HCEC 1CT (cell line): ENCODE results near the gene ARMC2.
"Not testable (repeated sequence)": the region's sequence is repeated elsewhere in the genome, so short reads cannot be mapped to it uniquely, and the experiment has no call there.

Experiments used
- DNase-seq: peaks from one replicate; pipeline ENCODE4 v3.0.0-alpha.2; 2017

Gene ARMC2

DNA sequence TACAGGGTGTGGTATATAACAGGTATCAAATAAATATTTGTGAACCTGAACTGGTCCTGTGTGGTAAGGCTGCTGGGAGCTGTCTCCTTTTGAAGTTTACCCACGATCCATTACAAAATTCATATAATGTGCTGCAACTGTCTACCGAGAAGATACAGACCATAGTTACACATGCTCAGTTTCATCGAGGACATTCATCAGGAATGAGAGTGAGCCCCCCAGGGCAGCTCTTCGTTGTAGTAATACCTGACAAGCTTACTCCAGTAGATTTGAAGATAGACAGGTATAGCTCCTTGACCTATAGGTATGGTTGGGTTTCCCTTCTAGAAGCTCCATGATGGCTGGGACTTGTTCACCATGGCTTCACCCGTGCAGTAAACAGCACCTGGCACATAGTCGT, 25.7 kb downstream of the ARMC2 start:
- DNase-seq = no peak

DNA sequence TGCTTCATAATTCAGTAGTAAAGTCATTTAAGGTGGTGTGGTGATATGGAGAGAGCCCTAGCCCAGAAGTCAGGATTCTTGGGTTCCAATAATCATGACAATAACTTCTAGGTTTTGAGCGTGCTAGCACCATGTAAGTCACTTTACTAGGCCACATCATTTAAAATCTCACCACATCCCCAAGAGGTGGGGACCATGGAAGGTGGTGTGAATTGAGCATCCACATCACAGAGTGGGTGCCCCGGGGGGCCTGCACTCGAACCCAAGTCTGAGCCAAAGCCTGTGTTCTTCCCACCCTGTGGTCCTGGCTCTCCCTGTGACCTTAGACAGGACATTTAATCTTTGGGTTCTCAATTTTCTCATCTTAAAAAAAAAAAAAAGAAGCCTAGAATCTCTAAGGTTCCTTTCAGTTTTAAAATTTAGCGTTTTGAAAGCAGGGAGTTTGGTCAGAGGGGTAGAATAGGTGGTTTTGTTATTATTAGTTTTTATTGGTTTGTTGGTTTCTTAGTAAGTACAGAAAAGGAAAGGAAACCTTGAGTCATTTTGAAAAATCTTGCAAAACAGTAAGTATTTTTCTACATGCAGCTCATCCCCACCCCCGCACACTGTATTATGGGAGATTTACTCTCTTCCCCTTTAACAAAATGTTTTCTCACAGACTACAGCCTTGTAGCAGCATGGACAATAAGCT, 26.4 kb downstream of the ARMC2 start:
- peak; percentile 62 for DNase-seq

DNA sequence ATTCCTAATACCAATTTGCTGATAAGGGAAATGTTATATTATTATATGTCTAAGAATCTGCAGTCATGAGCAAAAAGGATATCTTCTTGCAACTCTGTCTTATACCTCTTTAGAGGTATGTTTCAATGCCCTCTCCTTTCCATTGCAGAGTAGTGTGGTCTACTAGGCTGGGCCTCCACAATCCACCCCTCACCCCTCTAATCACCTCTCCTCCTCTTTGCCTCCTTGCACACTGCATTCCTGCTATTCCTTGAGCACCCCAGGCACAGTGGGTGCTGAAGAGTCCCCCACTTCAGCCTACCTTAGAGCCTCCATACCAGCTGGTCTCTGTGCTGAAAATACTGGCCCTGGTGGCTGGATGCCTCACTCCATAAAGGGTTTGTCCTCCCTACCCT, 26.9 kb downstream of the ARMC2 start:
- no peak for DNase-seq

DNA sequence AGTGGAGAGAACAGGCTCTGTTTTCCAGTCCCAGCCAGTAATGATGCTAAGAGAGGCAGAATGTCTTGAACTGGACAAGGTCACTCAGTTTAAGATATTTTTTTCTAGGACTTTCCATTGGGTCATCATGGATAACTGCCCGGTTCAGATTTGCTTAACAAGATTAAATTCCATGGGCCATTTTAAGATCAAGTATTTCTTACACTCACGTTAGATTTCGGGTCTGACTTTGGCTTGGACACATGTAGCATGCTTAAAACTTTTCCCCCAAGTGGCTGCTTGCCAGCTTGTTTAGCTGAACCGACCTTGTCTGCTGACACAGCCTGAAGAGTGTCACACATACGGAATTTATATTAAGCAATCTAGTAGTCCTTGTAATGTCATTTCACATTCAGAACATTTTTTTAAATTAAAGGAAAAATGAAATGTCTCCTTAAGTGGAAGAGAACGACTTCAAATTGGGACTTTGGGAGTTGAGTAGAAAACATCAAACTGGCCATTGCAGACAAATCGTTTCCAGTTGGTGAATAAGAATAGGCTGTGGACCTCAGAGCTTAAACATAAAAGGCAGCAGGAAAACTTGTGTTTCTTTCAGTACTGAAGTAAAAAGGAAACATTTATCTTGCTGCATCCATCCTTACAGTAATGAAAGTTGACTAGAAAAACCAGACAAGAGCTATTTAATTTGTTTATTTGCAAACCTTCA, 29.0 kb downstream of the ARMC2 start:
- peak; percentile 84 for DNase-seq

DNA sequence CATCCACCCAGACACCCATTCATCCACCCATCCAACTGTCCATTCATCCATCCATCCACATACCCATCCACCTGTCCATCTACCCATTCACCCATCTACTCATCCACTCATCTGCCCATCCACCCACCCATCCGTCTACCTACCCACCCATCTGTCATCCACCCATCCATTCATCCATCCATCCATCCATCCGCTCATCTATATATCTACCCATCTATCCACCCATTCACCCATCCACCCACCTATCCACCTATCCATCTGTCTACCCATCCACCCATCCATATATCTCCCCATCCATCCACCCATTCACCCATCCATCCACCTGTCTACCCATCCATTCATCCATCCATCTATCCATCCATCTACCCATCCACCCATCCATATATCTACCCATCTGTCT, 30.7 kb downstream of the ARMC2 start:
- DNase-seq = no peak

DNA sequence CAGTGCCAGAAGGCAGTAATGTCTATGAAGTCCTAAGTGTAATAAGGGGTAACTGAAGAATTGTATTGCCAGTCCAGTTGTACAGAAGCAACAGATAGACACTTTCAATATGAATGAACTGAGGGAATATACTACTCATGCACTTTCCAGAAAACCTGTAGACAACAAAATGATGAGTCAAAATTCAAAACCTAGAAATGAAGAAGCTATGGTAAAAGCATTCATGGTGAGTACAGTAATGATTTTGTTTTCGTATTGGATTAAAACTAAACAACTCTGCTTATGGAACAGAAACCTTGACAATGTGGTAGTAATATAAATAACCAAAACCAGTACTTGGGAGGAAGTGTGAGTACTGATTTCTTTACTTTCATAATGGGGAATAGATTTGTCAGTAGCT, 35.0 kb downstream of the ARMC2 start:
- DNase-seq = no peak

DNA sequence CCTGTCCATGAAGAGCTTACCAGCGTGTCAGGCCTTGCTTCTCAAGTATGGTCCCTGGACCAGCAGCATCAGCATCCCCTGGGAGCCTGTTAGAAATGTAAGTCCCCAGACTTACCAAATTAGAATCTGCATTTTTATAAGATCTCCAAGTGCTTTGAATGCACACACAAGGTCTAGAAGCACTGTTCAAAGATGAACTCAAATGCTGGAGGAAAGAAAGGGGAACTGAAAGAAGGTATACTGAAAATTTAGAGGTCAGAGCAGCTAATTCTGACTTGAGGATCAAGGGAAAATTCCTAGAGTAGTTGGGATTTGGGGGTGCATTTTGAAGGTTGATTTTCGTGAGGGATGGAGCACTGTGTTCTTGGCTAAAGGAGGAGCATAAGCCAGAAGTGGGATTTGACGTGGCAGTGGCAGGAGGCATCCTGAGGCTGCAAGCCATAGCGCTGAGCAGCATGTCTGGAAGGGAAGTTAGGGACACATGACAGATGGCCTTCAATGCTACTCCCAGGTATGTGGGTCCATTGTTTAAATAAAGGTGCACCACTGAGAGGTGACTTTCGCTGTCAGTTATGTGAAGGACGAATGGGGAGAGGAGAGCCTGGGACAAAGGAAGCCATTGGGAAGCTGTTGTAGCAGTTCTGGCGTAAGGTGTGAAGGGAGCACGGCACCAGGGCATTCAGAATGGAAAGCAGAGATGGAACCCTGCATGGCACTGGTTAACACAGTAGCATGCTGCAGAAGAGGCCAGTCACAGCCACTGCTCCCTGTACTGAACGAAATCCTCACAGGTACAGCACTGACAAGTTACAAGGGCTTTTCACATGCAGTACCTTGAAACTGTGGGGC, 36.2 kb downstream of the ARMC2 start:
- no peak for DNase-seq

DNA sequence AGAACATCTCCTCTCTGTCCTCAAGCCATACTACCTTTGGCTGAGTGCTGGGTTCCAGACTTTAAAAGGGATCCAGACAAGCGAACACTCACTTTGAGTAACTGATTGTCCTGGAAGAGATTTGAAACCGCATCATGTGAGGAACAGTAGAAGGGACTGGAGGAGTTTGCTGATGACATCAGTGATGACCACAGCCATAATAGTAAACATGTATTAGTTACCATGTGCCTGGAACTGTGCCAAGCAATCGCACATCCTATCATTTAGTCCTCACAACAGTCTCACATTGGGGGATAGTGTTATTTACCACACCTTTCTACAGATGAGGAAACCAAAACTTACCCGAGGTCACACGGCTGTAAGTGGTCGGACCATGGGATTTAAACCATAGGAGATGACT, 39.8 kb downstream of the ARMC2 start:
- DNase-seq = no peak

DNA sequence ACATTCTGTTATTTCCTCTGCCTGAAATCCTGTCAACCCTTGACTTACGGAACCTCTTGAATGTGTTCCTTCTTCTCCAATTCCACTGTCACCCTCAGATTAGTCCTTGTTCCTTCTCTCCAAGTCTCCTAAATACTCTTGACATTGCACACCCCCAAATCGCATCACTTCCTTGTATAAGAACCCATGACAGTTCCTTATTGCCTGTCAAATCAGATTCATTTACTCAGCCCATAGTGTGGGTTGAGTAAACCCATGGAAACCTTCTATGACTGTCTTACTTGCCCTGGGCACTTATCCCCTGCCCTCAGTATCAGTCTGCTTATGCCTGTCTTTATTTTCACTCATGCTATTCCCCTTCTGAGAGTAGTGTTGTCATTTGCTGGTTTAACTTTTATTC, 40.5 kb downstream of the ARMC2 start:
- DNase-seq = no peak

DNA sequence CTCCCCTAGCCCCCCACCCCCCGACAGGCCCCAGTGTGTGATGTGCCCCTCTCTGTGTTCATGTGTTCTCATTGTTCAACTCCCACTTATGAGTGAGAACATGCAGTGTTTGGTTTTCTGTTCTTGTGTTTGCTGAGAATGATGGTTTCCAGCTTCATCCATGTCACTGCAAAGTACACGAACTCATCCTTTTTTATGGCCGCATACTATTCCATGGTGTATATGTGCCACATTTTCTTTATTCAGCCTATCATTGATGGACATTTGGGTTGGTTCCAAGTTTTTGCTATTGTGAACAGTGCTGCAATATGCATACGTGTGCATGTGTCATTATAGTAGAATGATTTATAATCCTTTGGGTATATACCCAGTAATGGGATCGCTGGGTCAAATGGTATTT, 42.7 kb downstream of the ARMC2 start:
- not testable (repeated sequence) for DNase-seq

DNA sequence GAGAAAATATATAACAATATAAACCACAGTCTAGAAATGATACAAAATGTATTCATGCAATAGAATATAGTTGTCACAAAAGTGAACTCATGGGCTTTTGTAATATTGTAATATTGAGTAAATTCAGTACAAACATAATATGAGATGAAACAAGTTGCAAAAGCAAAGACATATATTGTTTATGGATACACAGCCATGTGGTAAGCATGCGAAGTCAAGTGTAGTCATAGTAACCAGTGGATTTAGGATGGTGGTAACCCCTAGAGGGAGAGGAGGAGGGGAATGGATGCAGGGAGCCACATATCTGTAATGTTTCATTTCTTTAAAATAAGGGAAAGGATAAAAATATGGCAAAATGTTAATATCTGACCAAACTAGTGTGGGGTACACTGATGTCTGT, 47.3 kb downstream of the ARMC2 start:
- peak; percentile 69 for DNase-seq

DNA sequence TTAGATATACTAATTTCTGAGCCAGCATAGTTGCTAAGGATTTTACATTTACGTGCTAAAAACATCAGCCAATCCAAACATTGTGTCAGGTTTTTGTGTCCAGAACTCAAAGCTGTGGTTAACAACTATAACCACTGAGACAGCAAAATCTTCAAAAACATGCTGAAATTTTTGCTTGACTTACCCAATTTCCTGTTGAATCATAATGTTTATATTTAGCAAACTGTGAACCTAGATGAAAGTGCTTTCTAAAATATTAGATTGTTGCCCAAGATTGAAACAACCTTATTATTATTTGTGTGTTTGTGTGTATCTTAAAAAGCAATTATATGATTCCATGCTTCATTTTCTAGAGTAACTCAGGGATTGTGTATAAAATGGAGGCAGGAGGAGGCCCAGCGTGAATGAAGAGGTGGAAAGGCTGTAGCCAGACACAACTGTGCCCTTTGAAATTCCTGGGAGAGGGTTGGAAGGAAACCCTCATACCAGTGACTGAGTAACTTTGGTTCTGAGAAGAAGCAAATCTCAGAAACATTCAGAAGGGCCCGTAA, 48.0 kb downstream of the ARMC2 start:
- DNase-seq = peak; percentile 90

DNA sequence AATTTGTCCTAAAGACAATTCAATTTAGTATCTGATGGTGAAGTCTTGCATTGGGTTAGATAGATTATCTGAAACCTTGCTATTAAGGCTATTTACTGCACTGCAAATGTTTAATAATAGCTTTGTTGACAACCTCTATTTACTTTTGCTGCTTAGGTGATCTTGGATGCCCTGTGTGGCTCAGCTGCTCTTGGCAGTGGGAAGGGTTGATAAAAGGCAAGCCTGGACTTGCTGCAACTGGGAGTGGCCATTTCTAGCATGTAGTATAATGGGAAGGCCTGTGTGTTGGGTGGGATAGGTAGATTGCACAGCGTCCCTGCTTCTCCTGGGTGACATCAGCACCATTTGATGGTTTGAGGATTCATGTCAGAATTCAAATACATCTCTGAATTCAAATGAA, 49.1 kb downstream of the ARMC2 start:
- no peak for DNase-seq

DNA sequence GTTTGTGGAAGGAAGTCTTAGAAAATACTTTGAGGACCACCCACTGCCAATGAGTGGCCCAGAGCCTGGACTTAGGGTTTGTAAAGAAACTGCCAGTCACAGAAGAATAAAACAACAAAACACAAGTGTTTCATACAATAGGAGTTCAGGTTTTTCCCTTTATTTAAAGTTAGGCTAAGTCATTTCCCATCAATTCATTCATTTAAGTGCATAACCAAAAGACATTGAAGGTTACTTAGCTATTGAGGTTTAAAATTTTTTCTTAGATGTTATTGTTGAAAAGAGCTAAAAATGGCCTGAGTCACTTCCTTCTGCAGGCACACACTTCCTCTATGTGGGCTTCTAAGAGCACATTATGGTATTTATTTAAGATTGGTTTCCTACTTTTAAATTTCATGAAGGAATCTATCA, 54.2 kb downstream of the ARMC2 start:
- peak; percentile 45 for DNase-seq

DNA sequence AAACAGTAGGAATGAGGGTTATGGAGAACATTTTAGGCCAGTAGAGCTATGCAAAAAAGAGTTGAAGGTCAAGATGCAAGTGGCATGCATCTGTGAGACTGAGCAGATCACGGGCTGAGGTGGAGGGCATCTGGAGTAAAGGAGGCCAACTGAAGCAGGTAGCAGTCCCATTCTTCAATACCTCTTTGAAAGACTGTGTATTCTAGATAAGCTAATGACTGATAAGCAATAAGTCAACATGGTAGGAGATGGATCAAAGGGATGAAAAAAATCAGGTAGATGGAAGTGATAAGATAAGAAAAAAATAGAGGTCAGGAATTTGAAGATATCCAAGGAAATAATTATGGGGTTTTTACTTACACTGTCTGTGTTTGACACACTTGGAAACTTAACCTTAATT, 55.6 kb downstream of the ARMC2 start:
- DNase-seq = no peak

DNA sequence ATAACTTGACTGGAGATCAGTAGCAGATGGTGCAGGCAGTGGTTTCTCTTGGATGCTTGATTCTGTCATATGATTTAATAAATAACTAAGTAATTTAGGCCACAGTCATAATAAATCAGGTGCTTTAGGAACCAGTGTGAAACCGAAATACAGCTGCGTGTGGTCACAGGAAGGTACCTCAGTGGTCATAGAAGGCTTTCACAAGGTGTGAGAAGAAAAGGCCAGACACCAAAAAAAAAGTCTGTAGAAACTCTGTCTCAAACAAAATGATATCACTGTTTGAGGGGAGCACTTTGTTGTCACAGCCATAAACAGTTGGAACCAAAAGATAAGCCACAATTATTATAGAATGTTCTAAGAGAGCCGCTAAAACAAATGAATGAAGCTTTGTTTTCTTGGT, 56.5 kb downstream of the ARMC2 start:
- no peak for DNase-seq

DNA sequence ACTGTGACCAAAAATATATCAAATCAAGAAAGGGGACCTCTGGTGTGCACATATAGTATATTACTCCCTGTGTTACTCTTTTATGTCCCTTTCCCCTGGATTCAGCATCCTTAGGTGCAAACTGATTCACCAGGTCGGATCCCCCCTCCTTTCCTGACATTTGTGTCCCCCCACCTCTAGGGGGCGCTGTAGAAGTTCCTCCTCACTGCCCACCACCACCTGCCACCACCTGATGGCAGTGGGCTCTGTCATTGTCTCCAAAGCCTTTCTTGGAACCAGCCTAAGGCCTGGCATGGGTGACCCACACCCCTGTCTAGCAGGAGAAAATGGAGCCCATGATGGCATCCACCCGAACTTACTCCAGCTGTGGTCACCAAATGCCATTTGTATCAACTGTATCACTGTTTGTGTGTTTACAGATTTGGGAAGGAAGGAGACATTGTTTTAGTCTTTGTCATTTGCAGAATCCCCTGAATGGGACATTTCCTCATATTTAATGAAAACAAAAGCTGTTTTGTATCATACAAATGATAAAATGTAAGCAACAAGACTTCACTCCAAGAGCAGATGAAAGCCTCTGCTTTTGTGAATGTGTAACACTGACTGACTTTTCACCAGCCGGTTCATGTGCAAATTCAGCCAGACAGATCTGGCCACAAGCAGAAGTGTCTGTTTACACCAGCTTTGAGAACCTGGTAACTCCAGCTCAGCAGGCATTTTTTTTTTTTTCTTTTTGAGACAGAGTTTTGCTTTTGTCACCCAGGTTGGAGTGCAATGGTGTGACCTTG, 66.2 kb downstream of the ARMC2 start:
- peak; percentile 14 for DNase-seq

DNA sequence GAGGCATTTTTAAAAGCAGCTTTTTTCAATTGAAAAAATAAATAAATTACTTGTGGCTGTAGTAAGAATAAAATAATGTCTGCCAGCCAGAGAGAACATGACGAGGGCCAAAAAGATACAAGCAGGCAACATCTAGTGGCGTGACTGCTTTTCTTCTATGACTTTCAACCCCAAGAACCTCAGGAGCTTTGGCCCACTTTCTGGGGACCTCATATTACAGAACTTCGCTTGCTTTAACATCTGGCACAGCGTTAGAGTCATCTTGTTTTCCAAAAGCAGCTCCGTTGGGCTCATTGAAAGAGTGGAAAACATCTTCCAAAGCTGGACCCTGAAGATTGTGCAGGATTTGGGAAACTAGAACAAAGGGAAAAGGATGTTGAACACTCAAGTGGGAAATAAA, 67.0 kb downstream of the ARMC2 start:
- no peak for DNase-seq

DNA sequence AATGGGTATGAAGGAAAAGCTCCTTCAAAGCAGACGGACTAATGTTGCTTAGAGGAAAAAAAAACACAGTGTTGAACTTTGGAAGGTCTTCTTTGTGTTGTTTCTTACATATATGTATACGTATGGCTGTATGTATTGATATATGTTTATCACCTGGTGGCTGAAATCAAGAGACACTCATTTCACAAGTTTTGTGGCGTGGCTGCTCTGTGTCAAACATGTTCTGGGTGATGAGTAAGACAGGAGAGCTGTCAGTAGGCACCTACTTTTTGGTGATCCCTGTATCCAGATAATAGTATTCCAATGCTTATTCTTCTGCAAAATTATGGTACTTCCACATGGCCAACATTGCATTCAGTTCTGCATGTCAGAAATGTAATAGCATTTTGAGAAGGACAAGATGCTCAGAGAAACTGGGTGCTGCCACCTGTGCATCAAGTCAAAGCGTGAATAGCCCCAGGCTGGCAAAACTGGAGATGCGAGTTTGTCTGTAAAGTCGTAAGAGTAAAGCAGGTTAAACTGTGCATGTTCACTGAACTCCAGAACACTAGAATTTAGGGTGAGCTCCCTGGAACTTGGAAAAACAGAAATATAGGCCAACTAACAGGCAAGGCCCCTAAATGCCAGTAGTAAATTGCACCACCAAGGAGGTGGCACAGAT, 67.9 kb downstream of the ARMC2 start:
- no peak for DNase-seq

DNA sequence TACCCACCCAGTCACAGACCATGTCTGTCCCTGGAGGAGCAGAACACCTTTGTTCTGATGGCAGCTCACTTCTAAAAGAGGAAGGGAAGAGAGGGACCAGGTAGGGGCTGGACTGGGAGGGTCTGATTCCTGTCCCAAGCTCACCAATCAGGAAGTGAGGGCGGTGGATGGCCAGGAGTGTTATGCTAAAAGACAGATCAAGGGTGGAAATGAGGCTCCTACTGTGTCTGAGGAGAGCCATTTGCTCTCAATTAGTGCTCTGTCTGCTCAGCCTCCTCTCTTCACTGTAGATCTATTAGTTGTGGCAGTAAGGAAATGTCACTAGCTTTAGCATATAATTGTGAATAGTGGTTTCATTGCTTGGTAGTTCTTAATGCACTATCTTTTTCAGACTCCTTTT, 72.5 kb downstream of the ARMC2 start:
- DNase-seq = no peak

DNA sequence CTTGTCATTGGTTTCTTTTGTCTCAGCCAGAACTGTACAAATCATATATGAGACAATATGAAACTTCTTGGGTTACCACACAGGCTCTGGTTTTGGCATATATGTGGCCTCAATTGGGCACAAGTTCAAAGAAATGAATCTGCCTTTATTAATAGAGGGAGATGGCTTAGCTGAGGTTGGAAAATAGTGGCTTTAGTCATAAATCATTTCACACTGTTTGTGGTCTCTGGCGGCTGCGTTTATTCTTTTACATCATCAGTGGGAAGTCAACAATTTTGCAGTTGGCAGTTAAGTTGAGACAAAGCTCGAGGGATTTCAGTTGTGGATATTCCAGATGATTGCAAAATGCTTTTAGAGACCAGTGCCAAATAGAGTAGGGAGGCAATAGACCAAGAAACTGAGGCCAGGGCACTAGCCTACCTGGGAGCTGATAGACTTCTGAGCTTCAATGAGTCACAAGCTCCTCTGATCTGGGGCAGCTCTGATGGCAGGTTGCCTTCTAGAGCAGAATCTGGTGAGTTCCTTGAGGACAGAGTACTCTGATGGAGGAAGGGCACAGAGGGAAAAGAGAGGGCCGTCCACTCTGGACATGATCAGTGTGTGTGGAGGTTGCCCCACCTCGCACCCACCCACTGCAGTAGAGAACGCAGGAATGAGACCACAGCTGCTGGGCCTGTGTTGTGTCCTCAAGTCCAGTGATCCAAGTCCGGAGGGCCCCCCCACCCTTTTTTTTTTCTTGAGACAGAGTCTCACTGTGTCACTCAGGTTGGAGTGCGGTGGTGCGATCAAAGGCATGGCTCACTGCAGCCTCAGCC, 73.5 kb downstream of the ARMC2 start:
- DNase-seq = peak; percentile 66
